T-cell (primary cell): Measurements from ENCODE around the gene BEX3. TPM values are rescaled to one million over a fixed set of nuclear protein-coding genes. Genes with fewer than 3 reads are reported as not detected.
"Not testable (repeated sequence)": the region's sequence is repeated elsewhere in the genome, so short reads cannot be mapped to it uniquely, and the experiment has no call there.

Experiments used
- ATAC-seq, 4 experiments: fragments of 200-7000 bp in 3 of 4; fragments of 150-1000 bp in 1 of 4; cut with Tn5 transposase; replicated peaks in 1 of 4; 1 replicate in 3 of 4; 2 replicates in 1 of 4; pipeline ENCODE4 v1.10.0; 2021; ENCODE audit warnings: moderate library complexity in 3 of 4, mild to moderate bottlenecking in 2 of 4, moderate number of reproducible peaks in 1 of 4
- CTCF ChIA-PET, 2 donors: fragments of 300-600 bp; sonication (Branson Sonifier 250); formaldehyde crosslinking; loops; one replicate each; lab custom pipeline; 2022; ENCODE audit warnings: antibody characterized with exemption in 2 of 2; lab: Charles Lee
- POLR2A ChIA-PET, 2 donors: fragments of 300-600 bp; sonication (Branson Sonifier 250); formaldehyde crosslinking; loops; one replicate each; lab custom pipeline; 2022; ENCODE audit warnings: antibody characterized with exemption in 2 of 2; lab: Charles Lee
- DNase-seq, 35 experiments: peaks; one replicate each; pipeline versions ENCODE4 v3.0.0 to v3.0.0-alpha.2; 2013 to 2023
- H3K27ac ChIP-seq: one replicate; pipeline ENCODE4 v1.5.1; 2013; ENCODE audit warnings: low read length
- H3K27me3 ChIP-seq, 2 experiments: replicated peaks in 1 of 2; 1 replicate in 1 of 2; 2 replicates in 1 of 2; pipeline versions ENCODE4 v1.6.1 to v1.7.0; 2013; ENCODE audit warnings: low read length in 1 of 2, mixed read lengths in 1 of 2; ENCODE audit not compliant: control insufficient read depth in 2 of 2, insufficient read depth in 2 of 2; ENCODE audit errors: extremely low read depth in 1 of 2
- H3K36me3 ChIP-seq, 2 donors: 1 replicate in 1 of 2; 2 replicates in 1 of 2; pipeline versions ENCODE4 v1.6.1 to v1.7.0; 2013; ENCODE audit warnings: low read length in 1 of 2; ENCODE audit not compliant: control insufficient read depth in 2 of 2, insufficient read depth in 1 of 2; ENCODE audit errors: extremely low read depth in 1 of 2
- H3K4me1 ChIP-seq, 2 experiments: 1 replicate in 1 of 2; 2 replicates in 1 of 2; pipeline versions ENCODE4 v1.6.1 to v1.7.0; 2013; ENCODE audit warnings: low read length in 2 of 2, mixed read lengths in 1 of 2; ENCODE audit not compliant: insufficient read depth in 2 of 2, control insufficient read depth in 1 of 2; ENCODE audit errors: extremely low read depth in 1 of 2
- H3K4me3 ChIP-seq, 2 donors: 1 replicate in 1 of 2; 2 replicates in 1 of 2; pipeline versions ENCODE4 v1.5.1 to v1.7.0; 2013; ENCODE audit warnings: mild to moderate bottlenecking in 2 of 2, low read length in 1 of 2, moderate library complexity in 1 of 2; ENCODE audit not compliant: control insufficient read depth in 1 of 2; ENCODE audit errors: extremely low read depth in 1 of 2
- H3K9me3 ChIP-seq: 2 replicates; pipeline ENCODE4 v1.7.0; 2013
- H3K27ac Mint-ChIP-seq, 2 donors: one replicate each; pipeline ENCODE4 v1.8.0; 2020 to 2021; ENCODE audit warnings: mild to moderate bottlenecking in 2 of 2, mixed read lengths in 2 of 2
- H3K27me3 Mint-ChIP-seq, 2 donors: one replicate each; pipeline ENCODE4 v1.8.0; 2021 to 2022; ENCODE audit warnings: mixed read lengths in 2 of 2
- H3K36me3 Mint-ChIP-seq: one replicate; pipeline ENCODE4 v1.8.0; 2021; ENCODE audit warnings: mixed read lengths
- H3K4me1 Mint-ChIP-seq, 3 donors: one replicate each; pipeline ENCODE4 v1.8.0; 2020 to 2022; ENCODE audit warnings: mixed read lengths in 3 of 3, mild to moderate bottlenecking in 1 of 3
- H3K4me3 Mint-ChIP-seq, 3 donors: one replicate each; pipeline ENCODE4 v1.8.0; 2020 to 2022; ENCODE audit warnings: mild to moderate bottlenecking in 3 of 3, mixed read lengths in 3 of 3, moderate library complexity in 3 of 3
- H3K9me3 Mint-ChIP-seq, 3 donors: one replicate each; pipeline ENCODE4 v1.8.0; 2020 to 2022; ENCODE audit warnings: mixed read lengths in 3 of 3
- WGBS: methylation state at CpG from one replicate; pipeline ENCODE4 v1.1.5; 2013; ENCODE audit warnings: missing lambda C conversion rate; ENCODE audit not compliant: insufficient coverage; 5-methylcytosine and 5-hydroxymethylcytosine counted together
- total RNA-seq, 35 experiments: library from RNA in 6 of 35; stranded (reverse) in 6 of 35; fragments of 120-200 nt in 1 of 35; gene quantifications; one replicate each; pipeline versions ENCODE4 v1.2.1 to v1.2.4 and lab custom pipeline; 2013 to 2026

BEX3 gene
- total RNA-seq, 5 donors from 2014 or later (not counting 1 experiment from before 2014, with no cell fraction given) = 17.7 to 41.5 (median 27.7) TPM

DNA sequence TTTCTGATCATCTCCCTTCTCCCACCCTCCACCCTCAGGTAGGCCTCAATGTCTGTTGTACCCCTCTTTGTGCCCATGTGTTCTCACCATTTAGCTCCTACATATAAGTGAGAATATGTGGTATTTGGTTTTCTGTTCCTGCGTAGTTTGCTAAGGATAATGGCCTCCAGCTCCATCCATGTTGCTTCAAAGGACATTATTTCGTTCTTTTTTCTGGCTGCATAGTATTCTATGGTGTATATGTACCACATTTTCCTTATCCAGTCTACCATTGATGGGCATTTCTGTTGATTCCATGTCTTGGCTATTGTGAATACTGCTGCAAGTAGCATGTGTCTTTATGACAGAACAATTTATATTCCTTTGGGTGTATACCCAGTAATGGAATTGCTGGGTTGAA is 35.4 kb downstream of the BEX3 start:
- H3K9me3 Mint-ChIP-seq, H3K4me1 ChIP-seq, H3K36me3 Mint-ChIP-seq, POLR2A ChIA-PET, H3K36me3 ChIP-seq, H3K9me3 ChIP-seq, CTCF ChIA-PET, H3K4me1 Mint-ChIP-seq, ATAC-seq, H3K4me3 ChIP-seq, H3K4me3 Mint-ChIP-seq, H3K27me3 ChIP-seq, H3K27ac Mint-ChIP-seq, H3K27ac ChIP-seq, DNase-seq: not testable (repeated sequence)
- H3K27me3 Mint-ChIP-seq = peaks cover 0 to 13% of the 10 kb centered on the region in 2 donors
- WGBS = no CpG with 5 or more reads among the region's 2 CpGs

DNA sequence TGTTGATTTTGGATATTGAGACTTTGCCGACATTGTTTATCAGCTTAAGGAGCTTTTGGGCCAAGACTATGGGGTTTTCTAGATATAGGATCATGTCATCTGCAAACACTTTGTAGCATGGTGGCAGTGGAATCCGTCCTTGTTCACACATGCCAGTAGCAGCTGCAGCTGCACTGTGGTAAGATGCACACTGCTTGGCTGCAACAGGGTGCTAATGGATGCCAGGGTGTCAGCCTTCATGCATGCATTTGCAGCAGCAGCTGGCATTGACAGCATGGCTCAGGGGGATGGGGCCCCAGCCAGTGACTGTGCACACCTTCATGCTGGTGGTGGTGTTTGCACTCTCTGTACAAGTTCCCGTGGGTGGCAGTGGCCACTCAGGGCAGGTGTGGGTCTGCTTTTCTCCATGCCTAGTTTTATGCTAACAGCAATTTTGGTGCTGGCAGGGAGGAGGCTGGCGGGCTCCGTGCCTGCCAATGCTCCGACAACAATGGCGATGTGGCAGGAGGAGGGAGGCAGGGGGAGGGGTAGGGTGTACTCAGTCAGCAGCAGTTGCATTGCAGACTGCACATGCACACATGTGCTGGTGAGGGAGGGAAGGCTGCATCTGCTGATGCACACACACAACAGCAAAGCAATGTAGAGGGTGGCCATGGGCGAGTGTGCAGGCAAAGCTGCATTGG is 37.5 kb downstream of the BEX3 start:
- no peaks in the 10 kb centered on the region for H3K9me3 ChIP-seq
- H3K27ac ChIP-seq = no peak overlapping the region
- ATAC-seq (no peak), DNase-seq (no peak)
- H3K4me3 ChIP-seq = no peak overlapping the region
- Mint-ChIP-seq H3K4me1 (peaks cover 0 to 8% (median 0%) of the 10 kb centered on the region in 3 donors), H3K36me3 (no peaks in the 10 kb centered on the region), H3K27me3 (peaks cover 0 to 9% of the 10 kb centered on the region in 2 donors), H3K4me3 (no peak overlapping the region), H3K27ac (no peak overlapping the region), H3K9me3 (no peaks in the 10 kb centered on the region)
- 82% methylated on average over 6 of the region's 8 CpGs for WGBS
- ChIA-PET POLR2A (no interaction called here), CTCF (no interaction called here)
- H3K27me3 ChIP-seq = peaks cover 0 to 6% of the 10 kb centered on the region in 2 experiments
- H3K36me3 ChIP-seq = no peaks in the 10 kb centered on the region
- no peaks in the 10 kb centered on the region for H3K4me1 ChIP-seq

DNA sequence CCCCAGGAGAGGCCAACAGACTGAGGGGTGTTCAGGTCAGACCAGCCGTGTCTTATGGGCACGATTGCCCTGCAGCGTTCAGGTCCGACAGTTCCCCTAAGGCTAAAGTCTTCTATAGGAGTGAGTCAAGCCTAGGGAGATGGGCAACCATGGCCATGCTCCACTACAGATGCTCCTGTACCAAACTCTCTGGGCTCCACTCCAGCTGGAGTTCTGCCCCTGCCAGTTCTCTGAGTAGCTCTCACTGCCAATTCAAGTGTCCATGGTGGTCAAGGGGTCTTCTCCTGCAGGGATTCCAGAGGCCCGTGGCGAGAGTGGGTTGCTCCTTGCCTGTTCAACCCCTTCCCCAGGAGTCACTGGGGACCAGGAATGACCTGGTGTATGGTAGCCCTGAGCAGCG is 38.2 kb downstream of the BEX3 start:
- Histone ChIP-seq H3K36me3 (no peaks in the 10 kb centered on the region), H3K9me3 (no peaks in the 10 kb centered on the region), H3K27me3 (peaks cover 0 to 6% of the 10 kb centered on the region in 2 experiments), H3K4me1 (no peaks in the 10 kb centered on the region), H3K27ac (no peak overlapping the region), H3K4me3 (no peak overlapping the region)
- DNase-seq (no peak), ATAC-seq (no peak)
- no peaks in the 10 kb centered on the region for H3K9me3 Mint-ChIP-seq
- POLR2A ChIA-PET = no interaction called here
- H3K4me1 Mint-ChIP-seq = peaks cover 0 to 8% (median 0%) of the 10 kb centered on the region in 3 donors
- H3K36me3 Mint-ChIP-seq = no peaks in the 10 kb centered on the region
- CTCF ChIA-PET = no interaction called here
- peaks cover 0 to 7% of the 10 kb centered on the region in 2 donors for H3K27me3 Mint-ChIP-seq
- WGBS = 90% methylated on average over 2 of the region's 7 CpGs
- no peak overlapping the region for H3K4me3 Mint-ChIP-seq
- H3K27ac Mint-ChIP-seq = no peak overlapping the region

GRCh38 chrX:103415068-103415467 is 38.7 kb downstream of the BEX3 start:
- no peak overlapping the region for H3K27ac ChIP-seq
- Mint-ChIP-seq H3K4me3 (no peak overlapping the region), H3K27me3 (peaks cover 0 to 5% of the 10 kb centered on the region in 2 donors), H3K9me3 (no peaks in the 10 kb centered on the region), H3K4me1 (peaks cover 0 to 8% (median 0%) of the 10 kb centered on the region in 3 donors), H3K36me3 (no peaks in the 10 kb centered on the region), H3K27ac (no peak overlapping the region)
- peaks cover 0 to 6% of the 10 kb centered on the region in 2 experiments for H3K27me3 ChIP-seq
- no peak overlapping the region for H3K4me3 ChIP-seq
- DNase-seq (no peak), ATAC-seq (no peak)
- H3K9me3 ChIP-seq = no peaks in the 10 kb centered on the region
- ChIA-PET CTCF (no interaction called here), POLR2A (no interaction called here)
- WGBS = no CpG with 5 or more reads among the region's 6 CpGs
- no peaks in the 10 kb centered on the region for H3K36me3 ChIP-seq
- H3K4me1 ChIP-seq = no peaks in the 10 kb centered on the region

- ChIA-PET POLR2A (no interaction called here), CTCF (no interaction called here)
- Mint-ChIP-seq H3K4me3 (no peak overlapping the region), H3K27ac (no peak overlapping the region), H3K27me3 (peaks cover 0 to 5% of the 10 kb centered on the region in 2 donors), H3K9me3 (no peaks in the 10 kb centered on the region), H3K36me3 (no peaks in the 10 kb centered on the region), H3K4me1 (peaks cover 0 to 8% (median 0%) of the 10 kb centered on the region in 3 donors)
- peaks cover 0 to 6% of the 10 kb centered on the region in 2 experiments for H3K27me3 ChIP-seq
- no peaks in the 10 kb centered on the region for H3K36me3 ChIP-seq
- no peak overlapping the region for H3K27ac ChIP-seq
- no peak for DNase-seq
- ATAC-seq = no peak
- no peaks in the 10 kb centered on the region for H3K4me1 ChIP-seq
- H3K9me3 ChIP-seq = no peaks in the 10 kb centered on the region
- H3K4me3 ChIP-seq = no peak overlapping the region
Measured at GRCh38 chrX:103415528-103415927, 39.2 kb downstream of the BEX3 start.

DNA sequence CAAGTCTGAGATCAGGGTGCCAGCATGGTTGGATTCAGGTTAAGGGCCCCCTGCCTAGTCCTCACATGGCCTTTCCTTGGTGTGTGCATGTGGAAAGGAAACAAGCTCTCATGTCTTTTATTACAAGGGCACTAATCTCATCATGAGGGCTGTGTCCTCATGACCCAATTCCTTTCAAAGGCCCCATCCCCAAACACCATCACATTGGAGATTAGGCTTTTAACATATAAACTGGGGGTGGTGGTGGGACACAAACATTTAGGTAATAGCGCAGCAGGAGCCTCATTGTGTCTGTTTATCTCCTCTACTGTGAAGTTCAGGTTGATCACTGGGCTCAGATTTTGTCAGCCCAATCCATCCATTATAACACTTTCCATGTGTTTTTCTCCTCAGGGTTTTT is 41.0 kb downstream of the BEX3 start:
- CTCF ChIA-PET = no interaction called here
- H3K27me3 ChIP-seq = peaks cover 0 to 6% of the 10 kb centered on the region in 2 experiments

More for the DNA sequence above, 41.0 kb downstream of the BEX3 start:
- peaks cover 0 to 8% (median 0%) of the 10 kb centered on the region in 3 donors for H3K4me1 Mint-ChIP-seq
- no peaks in the 10 kb centered on the region for H3K9me3 Mint-ChIP-seq
- Histone ChIP-seq H3K9me3 (no peaks in the 10 kb centered on the region), H3K4me3 (no peak overlapping the region), H3K27ac (no peak overlapping the region), H3K36me3 (no peaks in the 10 kb centered on the region), H3K4me1 (no peaks in the 10 kb centered on the region)
- H3K27ac Mint-ChIP-seq = no peak overlapping the region
- H3K36me3 Mint-ChIP-seq = no peaks in the 10 kb centered on the region
- no peak for DNase-seq
- ATAC-seq = no peak
- WGBS = no CpG with 5 or more reads among the region's 1 CpG
- POLR2A ChIA-PET = no interaction called here
- peaks cover 0 to 10% of the 10 kb centered on the region in 2 donors for H3K27me3 Mint-ChIP-seq
- no peak overlapping the region for H3K4me3 Mint-ChIP-seq
